H4 (cell line): ENCODE results near the gene AP1S3. TPM values are rescaled to one million over a fixed set of nuclear protein-coding genes. Genes with fewer than 3 reads are reported as not detected.
"Not testable (repeated sequence)": the region's sequence is repeated elsewhere in the genome, so short reads cannot be mapped to it uniquely, and the experiment has no call there.

Experiments used
- DNase-seq: peaks from one replicate; pipeline ENCODE4 v3.0.0-alpha.2; 2015; ENCODE audit warnings: low spot score
- total RNA-seq: library from RNA; depleted of rRNA; stranded (reverse); fragments of >200 nt; shearing (Covaris generic); gene quantifications from 2 replicates; pipeline ENCODE4 v1.2.3, GENCODE V29; 2014; rRNA removed

AP1S3 gene
- total RNA-seq = 4.6 and 8.9 TPM in 2 replicates

DNA sequence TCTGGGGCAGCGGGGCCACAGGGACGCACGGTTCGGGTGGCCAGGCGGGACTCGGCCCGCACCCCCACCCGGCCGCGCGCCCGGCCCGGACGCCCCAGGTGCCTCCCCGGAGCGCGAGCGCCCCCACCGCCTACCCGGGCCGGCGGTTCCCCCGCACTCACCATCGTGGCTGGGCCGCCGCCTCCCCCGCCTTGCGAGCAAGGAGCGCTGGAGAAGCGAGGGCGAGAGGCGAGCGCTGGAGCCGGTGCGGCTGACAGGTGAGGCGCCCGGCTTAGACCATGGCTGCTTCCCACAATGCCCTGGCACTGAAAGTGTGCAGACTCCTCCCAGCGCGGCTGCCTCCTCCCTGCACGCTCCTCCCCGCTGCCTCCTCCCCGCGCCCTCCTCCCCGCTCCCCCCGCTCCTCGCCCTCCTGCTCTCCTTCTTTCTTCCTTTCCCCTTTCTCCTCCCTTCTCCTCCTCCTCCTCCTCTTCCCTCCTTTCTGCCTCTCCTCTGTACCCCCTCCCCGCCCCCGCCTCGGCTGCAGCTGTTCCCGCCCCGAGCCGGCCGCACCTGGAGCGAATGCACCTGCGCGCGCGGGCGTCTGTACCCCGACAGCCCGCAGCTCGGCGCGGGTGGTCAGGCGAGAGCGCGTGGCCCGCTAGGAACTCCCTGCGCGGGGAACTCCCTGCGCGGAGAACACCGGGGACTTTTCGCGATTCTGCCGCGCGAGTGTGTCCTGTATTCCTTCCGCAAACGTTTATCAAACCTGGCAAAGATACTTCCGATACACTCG, at the start of gene AP1S3:
Gene AP1S3, minus strand, starts transcription at position 296 of the 775 bp plus-strand sequence. Its CDS starts 132 bp downstream, at position 164.
- peak; percentile 53 for DNase-seq

DNA sequence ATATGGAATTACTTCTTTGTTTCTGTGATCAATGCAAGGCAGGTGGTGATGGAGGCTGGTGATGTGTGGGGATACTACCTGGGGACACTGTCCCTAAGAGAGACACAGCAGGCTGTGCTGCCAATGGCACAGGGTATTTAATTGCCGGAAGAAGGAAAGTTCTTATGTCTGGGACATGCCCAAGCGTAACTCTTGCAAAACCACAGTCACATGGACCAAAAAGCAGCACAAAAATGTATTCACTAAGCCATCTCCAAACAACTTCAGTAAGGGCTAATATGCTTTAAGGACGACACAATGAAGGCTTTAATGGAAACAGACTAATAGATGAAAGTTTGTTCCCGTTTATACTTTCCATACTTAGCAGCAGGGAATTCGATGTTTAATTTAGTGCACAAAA, 49.7 kb upstream of the AP1S3 start:
- DNase-seq = no peak

DNA sequence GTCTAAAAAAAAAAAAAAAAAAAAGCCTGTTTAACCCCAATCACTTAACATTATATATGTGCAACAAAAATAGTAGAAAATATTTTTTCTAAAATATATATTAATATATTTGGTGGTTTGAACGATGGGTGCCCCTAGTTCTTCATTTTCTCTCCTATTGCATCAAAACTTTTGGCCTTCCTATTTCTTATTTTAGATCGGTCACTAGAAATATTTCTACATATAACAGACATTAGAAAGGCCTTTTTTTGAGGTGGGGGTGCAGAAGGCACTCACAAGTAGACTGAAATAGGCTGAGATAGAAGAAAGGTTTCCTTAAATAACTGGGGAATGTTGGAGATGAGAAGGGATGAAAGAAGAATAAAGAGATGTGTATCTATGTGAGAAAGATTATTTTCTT, 49.3 kb upstream of the AP1S3 start:
- DNase-seq = no peak

DNA sequence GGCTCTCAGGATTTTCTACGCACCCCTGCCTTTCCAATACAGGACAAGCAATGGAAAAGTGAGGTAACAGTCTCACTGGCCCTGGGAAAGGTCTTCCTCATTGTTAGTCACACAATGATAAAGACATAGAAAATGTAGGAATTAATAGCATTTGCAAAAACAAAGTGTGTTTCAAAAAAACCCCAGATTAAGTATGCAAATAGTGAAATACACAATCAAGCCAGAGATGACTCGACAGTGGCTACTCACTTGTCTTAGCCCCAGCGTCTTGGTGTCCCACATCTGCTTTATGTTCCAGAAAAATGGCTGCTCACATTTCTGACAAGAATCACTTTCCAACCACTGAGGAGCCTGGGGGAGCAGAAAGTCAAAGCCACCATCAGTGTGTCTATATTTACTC, 47.0 kb upstream of the AP1S3 start:
- DNase-seq = no peak

DNA sequence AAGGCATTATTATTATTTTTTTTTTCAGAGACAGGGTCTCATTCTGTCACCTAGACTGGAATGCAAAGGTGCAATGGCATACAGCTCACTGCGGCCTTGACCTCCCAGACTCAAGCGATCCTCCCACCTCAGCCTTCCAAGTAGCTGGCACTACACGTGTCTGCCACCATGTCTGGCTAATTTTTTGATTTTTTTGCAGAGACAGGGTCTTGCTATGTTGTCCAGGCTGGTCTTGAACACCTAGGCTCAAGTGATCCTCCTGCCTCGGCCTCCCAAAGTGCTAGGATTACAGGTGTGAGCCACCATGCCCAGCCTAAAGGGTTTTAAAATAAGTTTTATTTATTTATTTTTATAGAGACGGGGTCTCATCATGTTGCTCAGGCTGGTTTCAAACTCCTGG, 45.3 kb upstream of the AP1S3 start:
- DNase-seq = no peak

DNA sequence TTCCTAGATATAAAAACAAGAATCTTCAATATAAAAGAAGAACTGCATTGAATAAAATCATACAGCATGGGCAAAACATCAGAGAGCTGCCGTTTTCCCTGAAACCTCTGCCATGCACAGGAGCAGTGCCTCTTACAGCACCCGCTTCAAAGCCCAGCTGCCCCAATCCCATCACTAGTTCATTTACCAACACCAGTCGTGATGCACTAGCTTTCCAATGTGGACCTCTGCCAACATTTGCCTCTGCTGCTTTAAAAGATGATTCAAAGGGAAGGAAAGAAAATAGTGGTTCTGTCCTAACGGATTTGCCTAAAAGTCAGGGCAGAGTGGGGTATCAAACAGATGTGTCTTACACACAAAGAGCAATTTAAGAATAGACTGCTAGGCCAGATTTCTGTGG, 43.4 kb upstream of the AP1S3 start:
- no peak for DNase-seq

DNA sequence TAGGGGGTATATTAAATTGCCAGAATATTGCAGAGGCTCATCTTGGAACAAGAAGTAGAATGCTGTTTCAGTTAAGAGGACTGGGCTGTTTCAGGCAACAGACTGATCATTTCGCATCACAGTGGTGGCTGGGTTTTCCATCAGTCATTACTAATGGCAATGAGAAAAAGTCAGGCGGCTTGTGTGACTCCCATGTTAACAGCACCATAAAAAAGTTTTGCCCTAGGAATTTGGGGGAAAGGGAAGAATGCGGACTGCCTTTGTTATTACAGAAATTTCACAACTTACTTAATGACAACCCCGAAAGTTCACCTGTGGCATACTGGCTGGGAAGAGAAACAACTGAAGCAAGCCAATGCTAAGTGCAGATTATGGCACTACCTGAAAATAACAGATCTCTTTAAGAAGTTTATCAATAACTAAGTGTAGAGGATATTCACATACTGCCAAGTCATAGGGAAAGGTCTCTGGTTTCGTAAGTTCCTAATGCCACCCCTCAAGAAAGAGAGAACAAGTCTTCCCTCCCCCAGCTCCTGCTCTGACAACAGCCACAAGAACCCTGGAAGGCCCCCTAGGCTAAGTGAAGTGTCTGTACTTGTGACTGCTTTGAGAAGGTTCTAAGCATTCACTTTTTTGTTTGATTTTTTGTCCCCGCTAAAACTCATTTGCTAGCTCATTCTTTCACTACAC, 40.5 kb upstream of the AP1S3 start:
- DNase-seq = no peak

DNA sequence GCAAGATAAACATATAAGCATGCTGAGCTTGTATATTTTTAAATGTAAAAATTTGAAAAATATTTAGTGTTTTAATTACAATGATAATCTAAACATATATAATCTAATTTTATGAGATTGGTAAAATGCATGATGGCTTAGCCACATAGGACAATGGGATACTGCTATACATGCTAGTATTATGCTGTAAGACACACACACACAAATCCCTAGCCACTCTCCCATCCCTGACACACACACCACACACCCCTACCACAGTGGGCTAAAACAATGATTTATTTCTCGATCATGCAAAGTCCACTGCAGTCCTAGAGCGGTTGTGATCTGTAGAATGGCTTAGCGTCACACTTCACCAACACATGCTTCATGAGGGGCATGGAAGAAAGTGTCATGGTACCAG, 36.3 kb upstream of the AP1S3 start:
- DNase-seq = no peak

DNA sequence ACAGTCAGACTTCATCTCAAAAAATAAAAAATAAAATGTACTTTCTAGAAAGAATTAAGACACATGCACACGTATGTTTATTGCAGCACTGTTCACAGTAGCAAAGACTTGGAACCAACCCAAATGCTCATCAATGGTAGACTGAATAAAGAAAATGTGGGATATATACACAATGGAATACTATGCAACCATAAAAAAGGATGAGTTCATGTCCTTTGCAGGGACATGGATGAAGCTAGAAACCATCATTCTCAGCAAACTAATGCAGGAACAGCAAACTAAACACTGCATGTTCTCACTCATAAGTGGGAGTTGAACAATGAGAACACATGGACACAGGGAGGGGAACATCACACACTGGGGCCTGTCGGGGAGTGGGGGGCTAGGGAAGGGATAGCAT, 35.4 kb upstream of the AP1S3 start:
- DNase-seq = not testable (repeated sequence)

DNA sequence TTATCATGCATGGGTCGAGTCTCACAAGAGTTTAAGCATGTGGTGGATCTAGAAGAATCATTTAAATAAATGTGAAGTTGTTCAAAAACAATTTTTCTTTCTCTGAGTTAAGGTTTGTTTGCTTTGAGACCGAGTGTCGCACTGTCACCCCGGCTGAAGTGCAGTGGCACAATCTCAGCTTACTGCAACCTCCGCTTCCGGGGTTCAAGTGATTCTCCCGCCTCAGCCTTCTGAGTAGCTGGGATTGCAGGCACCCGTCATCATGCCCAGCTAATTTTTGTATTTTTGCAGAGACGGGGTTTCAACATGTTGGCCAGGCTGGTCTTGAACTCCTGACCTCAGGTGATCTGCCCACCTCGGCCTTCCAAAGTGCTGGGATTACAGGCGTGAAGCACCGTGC, 34.3 kb upstream of the AP1S3 start:
- not testable (repeated sequence) for DNase-seq

DNA sequence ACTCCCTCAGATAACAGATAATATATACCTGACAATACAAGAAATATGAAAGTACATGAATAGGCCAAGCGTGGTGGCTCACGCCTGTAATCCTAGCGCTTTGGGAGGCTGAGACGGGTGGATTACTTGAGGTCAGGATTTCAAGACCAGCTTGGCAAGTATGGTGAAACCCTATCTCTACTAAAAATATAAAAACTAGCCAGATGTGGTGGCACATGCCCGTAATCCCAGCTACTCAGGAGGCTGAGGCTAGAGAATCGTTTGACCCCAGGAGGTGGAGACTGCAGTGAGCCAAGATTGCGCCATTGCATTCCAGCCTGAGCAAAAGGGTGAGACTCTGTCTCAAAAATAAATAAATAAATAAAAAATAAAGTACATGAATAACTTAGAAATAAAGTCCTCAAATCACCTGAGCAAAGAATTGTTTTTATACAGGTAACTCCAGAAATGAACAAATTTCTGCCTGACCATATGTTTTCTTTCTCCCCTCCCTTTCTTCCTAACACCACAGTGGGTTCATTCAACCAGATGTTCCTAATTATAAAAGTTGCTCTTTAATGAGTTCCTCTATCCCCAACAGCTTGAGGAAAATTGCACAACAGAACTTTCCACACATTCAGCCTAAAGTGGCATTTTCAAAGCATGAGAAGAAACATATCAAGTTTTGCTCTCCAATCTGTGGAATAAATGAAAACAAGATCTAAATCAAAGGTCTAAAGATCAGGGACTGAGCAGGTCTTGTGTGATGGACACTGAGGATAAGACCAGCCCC, 33.6 kb upstream of the AP1S3 start:
- no peak for DNase-seq

DNA sequence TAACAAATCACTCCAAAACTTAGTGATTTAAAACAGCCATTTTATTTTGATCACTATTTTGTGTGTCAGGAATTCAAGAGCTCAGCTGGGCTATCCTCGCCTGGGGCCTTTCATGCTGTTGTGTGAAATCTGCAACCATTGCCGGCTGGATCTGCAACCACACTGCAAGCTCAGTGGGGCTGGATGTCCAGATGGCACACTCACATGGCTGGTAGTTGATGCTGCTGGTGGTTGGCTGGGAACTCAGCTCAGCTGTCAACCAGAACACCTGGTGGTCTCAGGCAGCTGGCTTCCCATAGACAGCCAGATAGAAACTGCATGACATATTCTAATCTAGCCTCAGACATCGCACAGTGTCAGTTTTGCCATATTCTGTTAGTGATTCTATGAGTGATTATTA, 30.6 kb upstream of the AP1S3 start:
- no peak for DNase-seq

DNA sequence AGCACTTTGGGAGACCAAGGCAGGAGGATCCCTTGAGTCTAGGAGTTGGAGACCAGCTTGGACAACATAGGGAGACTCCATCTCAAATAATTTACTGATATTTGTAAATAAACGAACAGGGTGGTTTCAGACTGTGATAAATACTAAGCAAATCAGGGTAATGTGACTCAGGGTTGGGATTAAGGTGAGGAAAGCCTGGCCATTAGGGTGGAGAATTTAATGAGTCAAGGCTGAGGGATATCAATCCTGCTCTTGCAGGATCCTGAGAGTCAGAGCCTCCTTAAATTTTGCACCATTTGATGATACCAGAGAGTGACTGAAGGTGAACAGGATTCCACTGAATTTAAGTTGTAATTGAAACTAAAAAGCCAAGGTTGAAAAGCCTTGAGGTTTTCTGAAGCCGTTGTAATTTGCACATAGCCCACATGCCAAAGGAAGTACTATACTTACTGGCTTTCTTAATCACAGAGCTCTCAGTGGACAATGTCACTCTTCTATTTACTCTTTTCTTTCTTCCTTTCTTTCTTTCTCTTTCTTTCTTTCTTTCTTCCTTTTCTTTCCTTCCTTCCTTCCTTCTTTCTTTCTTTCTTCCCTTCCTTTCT, 28.6 kb upstream of the AP1S3 start:
- no peak for DNase-seq

DNA sequence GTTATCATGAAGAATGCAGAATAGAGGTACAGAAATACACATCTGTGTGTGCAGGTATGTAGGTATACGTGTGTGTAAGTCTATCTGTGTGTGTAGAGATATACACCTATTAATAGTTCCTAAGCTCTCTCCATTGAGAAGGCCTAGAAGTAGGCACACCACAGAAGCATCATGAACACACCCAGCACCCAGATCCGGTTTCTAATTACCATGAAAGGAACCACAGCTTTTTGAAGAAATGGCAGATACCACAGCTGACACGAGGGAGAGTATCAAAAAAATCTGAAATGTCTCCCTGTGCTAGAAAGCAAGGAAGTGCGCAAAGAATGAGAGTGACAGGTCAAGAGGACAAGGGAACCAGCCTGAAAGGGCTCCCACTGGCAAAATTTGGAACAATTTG, 27.7 kb upstream of the AP1S3 start:
- no peak for DNase-seq

DNA sequence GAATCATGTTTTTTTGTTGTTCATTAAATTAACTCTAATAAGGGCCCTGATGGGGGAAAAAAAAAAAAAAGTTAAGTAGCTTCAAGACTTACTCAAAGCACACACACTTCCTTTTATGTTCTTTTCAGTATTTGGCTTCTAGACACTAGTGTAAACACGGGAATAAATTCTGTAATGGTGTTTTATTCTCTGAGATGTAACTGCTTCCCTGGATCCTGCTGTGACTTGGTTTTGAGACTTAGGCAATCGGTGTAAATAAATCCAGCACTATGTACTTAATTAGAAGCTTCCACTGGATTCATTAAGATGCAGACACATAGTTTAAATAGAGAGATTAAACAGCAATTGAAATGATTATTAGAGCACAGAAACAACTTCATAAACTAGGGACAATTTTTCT, 26.1 kb upstream of the AP1S3 start:
- DNase-seq = no peak

DNA sequence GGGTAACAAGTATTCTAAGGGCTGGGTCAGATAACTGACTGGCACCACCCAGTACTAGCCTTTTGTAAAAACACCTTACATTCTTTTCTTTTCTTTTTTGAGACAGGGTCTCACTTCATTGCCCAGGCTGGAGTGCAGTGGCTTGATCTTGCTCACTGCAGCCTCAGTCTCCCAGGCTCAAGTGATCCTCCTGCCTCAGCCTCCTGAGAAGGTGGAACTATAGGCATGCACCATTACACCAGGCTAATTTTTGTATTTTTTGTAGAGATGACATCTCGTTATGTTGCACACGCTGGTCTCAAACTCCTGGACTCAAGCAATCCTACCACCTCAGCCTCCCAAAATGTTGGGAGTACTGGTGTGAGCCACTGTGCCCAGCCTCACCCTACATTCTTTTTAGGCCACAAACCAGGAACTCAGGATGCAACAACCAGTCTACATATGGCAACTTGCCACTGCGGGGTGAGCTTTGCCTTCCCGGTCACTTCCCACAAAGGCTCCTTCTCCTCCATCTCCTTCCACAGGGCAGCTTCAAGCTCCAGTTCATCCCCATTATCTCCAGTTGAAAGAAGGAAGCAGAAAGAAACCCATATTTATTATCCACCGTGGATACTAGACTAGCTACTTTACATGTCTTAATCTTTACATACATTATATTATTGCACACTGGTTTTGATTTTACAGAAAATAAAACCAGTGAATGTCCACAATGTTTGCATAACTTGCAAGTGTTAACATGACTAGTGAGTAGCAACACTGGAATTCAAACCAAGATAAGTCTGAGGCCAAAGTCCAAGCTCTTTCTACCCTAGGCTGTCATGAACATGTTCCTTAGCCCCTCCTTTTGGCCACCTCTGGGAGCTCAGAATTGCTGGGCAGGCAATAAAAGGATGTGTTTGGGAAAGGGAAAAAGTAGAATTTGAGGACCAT, 23.7 kb upstream of the AP1S3 start:
- peak; percentile 70 for DNase-seq

DNA sequence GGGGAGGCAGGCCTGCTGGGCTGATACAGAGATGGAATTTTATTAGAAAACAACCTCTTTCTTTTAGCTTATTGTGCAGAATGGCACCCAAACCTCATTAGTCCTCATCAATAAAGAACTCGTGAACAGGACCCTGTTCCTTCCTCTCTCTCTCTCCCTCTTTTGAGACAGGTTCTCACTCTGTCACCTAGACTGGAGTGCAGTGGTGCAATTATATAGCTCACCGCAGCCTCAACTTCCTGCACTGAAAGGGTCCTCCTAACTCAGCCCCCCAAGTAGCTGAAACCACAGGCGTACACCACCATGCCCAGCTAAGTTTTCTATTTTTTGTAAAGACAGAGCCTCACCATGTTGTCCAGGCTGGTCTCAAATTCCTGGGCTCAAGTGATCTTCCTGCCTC, 21.7 kb upstream of the AP1S3 start:
- no peak for DNase-seq

DNA sequence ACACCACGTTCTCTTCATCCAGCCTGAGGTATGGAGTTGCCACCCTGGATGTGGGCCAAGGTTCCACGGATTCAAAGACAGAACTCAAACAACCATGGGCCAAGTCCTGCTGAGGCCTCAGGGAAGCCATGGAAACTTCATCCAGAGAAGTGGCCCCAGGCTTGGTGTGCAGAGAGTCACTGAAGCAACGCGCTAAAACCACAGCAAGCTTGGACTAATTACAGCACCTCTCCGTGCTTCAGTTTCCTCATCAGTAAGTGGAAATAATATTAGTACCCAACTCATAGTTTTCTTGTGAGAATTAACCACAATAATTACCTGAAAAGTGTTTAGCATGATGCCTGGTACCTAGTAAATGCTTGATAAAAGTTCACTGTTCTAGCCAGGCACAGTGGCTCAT, 19.2 kb upstream of the AP1S3 start:
- DNase-seq = no peak

DNA sequence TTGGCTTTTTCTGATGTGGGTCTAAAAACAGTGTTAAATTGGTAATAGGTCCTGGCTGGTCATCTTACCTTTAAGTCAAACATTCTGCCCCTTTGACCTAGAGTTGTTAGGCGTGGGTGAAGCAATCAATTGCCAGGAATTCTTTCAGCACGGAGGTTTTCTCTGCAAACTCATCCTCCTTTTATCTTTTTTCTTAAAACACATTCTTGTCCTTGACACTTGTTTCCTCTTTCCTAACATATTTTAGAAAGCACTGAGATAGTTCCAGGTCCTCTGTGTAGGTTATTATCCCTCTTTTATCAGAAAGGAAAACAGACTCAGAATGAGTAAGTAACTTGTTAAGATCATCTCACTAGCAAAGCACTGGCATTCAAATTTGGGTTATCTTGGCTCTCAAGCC, 18.6 kb upstream of the AP1S3 start:
- no peak for DNase-seq

DNA sequence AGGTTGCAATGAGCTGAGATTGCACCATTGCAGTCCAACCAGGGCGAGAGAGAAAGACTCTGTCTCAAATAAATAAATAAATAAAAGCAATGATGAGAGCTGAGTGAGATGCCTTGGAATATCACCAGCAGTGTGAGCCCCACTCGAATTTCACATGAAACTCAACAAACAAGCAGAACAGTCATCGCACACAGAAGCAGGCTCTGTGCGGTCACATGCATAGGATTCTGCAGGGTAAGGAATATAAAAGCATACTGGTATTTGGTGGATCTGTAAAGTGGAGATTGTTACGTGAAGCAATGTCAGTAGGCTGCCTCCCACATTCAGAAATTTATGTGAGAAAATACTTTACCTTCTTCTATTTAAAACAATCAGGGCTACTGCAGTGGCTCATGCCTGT, 18.0 kb upstream of the AP1S3 start:
- no peak for DNase-seq

DNA sequence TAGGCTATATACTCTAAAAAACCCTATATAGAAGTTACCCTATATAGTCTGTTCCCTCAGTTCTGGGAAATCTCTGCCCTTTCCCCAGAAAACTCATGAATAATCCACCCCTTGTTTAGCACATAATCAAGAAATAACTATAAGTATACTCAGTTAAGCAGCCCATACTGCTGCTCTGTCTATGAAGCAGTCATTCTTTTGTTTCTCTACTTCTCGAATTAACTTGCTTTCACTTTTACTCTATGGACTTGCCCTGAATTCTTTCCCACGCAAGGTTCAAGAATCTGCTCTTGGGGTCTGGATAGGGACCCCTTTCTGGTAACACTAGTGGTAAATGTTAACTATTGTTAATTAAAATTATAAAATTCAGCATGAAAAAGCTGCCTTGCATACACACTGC, 17.4 kb upstream of the AP1S3 start:
- DNase-seq = no peak
